Measurements from ENCODE around the gene LRIT1.

LRIT1 gene

GRCh38 chr10:84262190-84262956, 21.0 kb upstream of the LRIT1 start:
- no peak for DNase-seq (ENCODE audit: extremely low read depth, low read depth)
- no peak for TF ChIP-seq CTCF (IDR thresholded peaks at IDR 0.05; ENCODE audit: low read depth, low read length, missing control alignments)
- H3K4me3 ChIP-seq (replicated peaks; ENCODE audit: low read depth, low read length), result no peak overlapping the region

- TF ChIP-seq CTCF (IDR thresholded peaks at IDR 0.05; ENCODE audit: low read depth, low read length, missing control alignments), result no peak
- H3K4me3 ChIP-seq (replicated peaks; ENCODE audit: low read depth, low read length), result no peak overlapping the region
- no peak for DNase-seq (ENCODE audit: extremely low read depth, low read depth)
These were observed 20.0 kb upstream of the LRIT1 start for GRCh38 chr10:84261236-84261915.

- no peak for TF ChIP-seq CTCF (IDR thresholded peaks at IDR 0.05; ENCODE audit: low read depth, low read length, missing control alignments)
- no peak for DNase-seq (ENCODE audit: extremely low read depth, low read depth)
- H3K4me3 ChIP-seq (replicated peaks; ENCODE audit: low read depth, low read length), result no peak overlapping the region
These were observed 16.8 kb upstream of the LRIT1 start for GRCh38 chr10:84258034-84258695.

- H3K4me3 ChIP-seq (replicated peaks; ENCODE audit: low read depth, low read length), result no peak overlapping the region
- no peak for DNase-seq (ENCODE audit: extremely low read depth, low read depth)
- TF ChIP-seq CTCF (IDR thresholded peaks at IDR 0.05; ENCODE audit: low read depth, low read length, missing control alignments), result no peak
These were observed 16.1 kb upstream of the LRIT1 start for GRCh38 chr10:84257343-84258020.

- H3K4me3 ChIP-seq (replicated peaks; ENCODE audit: low read depth, low read length), result no peak overlapping the region
- peak; percentile 67 for TF ChIP-seq CTCF (IDR thresholded peaks at IDR 0.05; ENCODE audit: low read depth, low read length, missing control alignments)
- DNase-seq (ENCODE audit: extremely low read depth, low read depth), result no peak
These were observed 15.4 kb upstream of the LRIT1 start for GRCh38 chr10:84256510-84257342.
